GM19455 (cell line): Measurements from ENCODE around the gene APOBEC3A.
A peak's percentile ranks its signal among the peaks of the same experiment; 100 is the strongest.
"Not testable (repeated sequence)": the region's sequence is repeated elsewhere in the genome, so short reads cannot be mapped to it uniquely, and the experiment has no call there.

Experiments
- ATAC-seq: cut with Tn5 transposase; IDR thresholded peaks from one replicate; pipeline ENCODE4 v1.9.1; 2021; ENCODE audit not compliant: unreplicated experiment

Gene APOBEC3A

GRCh38 chr22:38942702-38943101 is 14.7 kb upstream of the APOBEC3A start:
- no peak for ATAC-seq

GRCh38 chr22:38943201-38943600 is 14.2 kb upstream of the APOBEC3A start:
- ATAC-seq = no peak

DNA sequence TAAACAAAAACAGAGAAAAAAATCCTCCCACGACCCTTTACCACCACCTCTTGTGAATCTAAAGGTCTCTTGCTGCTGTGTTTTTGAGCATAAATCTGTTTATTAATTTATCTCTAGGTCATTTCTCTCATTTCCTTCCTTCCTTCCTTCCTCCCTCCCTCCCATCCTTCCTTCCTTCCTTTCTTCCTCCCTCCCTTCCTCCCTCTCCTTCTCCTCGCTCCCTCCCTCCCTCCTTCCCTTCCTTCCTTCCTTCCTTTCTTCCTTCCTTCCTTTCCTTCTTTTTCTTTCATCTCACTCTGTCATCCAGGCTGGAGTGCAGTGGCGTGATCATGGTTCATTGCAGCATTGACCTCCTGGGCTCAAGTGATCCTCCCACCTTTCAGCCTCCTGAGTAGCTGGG is 13.5 kb upstream of the APOBEC3A start:
- no peak for ATAC-seq

DNA sequence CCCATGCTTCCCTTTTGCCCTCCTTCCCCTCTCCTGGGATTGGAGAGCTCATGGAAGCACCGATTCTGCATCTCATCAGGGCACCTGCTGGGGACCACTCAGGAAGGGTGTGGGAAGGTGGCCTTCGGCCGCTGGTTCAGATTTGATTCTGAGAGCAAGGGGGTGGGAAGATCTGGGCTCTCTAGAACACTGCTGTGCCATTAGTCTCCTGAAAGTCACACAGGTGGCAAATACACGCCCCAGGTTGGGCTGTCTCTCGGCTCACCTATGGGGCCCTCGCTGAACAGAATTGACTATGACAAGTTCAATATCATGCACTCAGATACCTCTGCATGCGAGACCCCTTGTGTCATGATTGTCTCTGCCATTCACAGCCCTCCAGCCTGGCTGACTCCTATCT is 12.8 kb upstream of the APOBEC3A start:
- no peak for ATAC-seq

DNA sequence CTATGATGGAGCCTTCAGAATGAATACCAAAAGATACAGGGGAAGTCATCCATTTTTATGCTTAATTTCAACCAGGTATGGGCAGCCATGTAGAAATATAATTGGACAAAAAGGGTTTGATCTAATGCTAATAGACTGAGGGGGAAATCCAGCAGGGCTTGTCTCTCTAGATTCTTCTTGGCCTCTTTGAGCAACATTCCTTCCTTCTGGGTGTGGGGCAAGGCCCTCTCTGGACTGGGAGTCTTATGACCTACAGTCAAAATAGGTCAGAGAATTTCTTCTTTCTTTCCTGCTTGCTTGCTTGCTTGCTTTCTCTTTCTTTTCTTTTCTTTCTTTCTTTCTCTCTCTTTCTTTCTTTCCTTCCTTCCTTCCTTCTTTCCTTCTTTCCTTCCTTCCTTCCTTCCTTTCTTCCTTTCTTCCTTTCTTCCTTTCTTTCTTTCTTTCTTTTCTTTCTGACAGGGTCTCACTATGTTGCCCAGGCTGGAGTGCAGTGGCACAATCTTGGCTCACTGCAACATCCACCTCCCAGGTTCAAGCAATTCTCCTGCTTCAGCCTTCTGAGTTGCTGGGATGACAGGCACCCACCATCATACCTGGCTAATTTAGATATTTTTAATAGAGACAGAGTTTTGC is 11.6 kb upstream of the APOBEC3A start:
- ATAC-seq = not testable (repeated sequence)

- no peak for ATAC-seq
Observed at GRCh38 chr22:38946771-38947170, 10.6 kb upstream of the APOBEC3A start.

DNA sequence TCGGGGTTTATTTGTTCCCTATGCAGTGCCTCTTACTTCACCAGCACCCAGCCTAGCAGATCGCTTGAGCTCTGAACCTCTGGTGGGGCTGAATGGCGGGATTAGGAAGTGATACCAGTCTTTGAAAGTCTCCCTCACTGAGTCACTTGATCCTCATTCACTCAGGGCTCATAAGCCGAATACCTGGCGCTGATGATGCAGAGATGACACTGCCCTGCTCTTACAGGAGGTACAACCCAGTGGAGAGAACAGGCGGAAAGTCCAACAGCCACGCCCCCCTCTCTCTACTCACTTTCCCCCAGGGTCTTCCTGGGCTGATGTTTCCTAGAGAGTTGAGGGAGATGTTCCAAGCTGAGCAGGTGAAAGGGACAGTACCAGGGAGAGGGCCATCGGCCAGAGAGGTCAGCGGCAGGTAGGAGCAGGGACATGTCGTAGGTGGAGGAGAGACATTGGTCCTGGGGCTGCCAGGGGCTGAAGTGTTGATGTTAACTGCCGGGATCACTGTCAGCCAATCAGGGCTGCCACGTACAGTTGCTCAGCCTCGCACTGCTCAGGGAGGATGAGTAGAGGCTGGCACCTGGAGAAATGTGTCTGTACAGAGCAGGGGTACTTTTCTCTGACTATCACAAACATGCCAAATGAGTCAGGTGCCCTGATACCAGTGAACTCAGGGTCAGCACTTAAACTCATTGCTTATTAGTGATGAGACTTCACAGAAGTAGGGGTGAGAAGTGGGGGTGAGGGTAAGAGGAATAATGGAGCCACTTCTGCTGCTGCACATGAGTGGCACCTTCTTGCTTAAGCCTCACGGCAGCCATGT is 9.9 kb upstream of the APOBEC3A start:
- ATAC-seq = no peak

DNA sequence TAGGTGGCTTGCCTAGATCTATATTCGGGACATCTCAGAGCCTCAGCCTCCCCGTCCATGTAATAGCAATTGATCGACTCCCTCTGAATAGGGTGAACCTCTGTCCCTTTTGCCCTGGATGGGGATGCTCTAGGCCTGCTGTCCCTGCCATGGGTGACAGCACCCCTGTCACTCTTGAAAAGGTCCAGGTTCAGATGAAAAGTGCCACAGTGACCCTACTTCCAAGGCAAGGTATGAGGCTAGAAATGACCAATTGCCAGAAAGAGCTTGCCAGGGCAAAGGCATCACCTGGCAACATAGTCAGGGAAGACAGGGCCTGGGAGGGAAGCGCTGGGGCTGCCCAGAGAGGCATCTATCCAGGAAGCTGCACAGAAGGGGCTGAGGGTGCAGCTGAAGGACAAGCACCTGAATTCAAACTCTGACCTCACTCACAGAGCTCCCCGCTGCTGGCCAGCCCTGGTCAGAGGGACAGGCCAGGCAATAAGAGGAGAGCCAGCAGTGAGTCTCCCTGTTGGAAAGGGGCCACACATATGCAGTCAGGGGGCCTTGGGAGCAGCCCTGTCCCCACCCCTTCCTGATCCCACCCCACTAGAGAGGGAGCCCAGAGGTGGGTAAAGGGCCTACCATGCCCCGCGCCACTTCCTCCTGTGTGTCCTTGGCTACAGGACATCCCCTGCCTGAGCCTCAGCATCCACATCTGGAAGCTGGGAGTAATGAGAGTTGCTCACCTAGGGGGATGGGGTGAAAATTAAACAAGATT is 9.0 kb upstream of the APOBEC3A start:
- no peak for ATAC-seq

DNA sequence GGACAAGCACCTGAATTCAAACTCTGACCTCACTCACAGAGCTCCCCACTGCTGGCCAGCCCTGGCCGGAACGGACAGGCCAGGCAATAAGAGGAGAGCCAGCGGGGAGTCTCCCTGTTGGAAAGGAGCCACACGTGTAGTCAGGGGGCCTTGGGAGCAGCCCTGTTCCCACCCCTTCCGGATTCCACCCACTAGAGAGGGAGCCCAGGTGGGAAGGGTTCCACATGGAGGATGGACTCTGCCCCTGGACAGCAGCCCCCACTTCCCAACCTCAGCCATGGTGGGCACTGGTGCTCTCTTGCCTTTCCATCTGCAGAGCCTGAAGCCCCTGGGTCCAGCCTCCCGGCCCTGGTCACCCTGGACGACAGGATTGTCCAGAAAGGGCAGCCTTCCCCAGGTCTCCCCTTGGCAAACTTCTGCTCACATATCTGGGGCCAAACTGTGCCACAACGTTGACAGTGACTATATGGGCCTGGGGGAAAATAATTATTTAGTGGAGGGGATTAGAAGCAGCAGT is 7.5 kb upstream of the APOBEC3A start:
- ATAC-seq = no peak

DNA sequence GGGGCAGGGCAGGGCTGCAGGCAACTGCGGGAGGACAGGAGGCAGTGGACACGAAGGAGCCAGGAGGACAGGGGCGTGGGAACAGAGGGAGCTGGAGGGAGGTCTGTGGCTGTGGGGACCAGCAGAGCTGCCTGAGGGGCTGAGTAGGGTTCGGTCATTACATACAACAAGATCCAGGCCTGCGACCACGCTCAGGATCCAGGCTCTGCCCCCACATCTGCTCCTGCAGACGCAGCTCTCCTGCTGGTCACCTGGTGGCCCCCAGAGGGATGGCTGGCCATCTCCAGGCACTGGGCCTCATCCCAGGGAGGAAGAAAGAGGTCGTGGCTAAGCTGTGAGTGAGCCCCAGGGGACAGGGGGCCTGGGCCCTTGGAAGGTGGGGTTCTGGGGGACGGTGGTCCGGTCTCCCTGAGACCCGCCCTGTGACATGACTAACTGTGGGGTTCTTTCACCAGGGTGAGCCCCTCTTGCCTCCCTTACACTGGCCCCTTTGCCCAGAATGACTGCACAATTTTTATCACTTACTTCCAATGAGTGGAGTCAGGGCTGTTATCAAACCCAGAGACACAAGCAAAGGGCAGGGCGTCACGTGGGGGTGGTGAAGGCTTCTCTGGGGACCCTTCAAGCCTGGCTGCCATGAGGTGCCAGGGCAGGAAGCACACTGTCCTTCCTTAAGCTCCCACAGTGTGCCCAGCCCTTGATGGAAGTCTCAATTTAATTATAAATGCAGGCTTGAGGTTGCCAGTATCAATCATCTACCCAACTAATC is 6.7 kb upstream of the APOBEC3A start:
- ATAC-seq = no peak

DNA sequence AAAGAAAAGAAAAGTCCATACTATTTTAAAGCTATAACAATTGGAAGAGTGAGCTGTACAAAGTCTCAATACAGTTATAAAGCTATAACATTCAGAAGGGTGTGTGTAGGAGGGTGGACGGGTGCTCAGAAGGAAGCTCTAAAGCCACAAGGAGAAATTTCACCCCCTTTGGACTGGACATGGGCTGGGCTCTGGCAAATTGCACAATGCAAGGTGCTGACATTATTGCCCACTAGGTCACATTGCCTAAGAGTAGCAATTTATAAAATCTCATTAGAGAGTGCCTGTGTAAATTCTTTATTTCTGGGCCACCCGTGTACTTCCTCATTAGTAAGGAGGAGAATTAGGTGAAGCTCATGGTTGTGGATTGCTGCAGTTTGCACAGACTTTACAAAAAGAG is 5.7 kb upstream of the APOBEC3A start:
- no peak for ATAC-seq

GRCh38 chr22:38952281-38952993 is 5.0 kb upstream of the APOBEC3A start:
- ATAC-seq = no peak

DNA sequence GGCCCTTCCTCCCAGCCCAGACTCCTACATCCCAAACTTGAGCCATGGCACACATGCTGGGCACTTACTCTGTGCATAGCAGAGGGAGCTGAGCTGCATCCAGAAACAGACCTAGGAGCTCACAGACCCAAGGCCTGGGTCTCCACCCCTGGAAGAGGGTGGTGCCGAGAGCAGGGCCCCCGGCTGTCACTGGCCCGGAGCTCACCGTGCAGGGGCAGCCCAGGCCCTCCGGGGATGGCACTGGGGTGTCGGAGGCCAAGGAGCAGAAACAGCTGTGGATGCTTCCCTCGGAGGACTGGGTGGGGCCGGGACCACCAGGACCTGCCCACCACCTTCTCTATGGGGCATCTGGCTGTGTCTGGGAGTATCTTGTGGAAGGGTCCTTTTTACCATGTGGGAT is 4.3 kb upstream of the APOBEC3A start:
- no peak for ATAC-seq

- ATAC-seq = peak; percentile 87
Observed at GRCh38 chr22:38953577-38954413, 3.6 kb upstream of the APOBEC3A start.

- peak; percentile 6 for ATAC-seq
Observed at GRCh38 chr22:38954414-38955043, 2.9 kb upstream of the APOBEC3A start.

DNA sequence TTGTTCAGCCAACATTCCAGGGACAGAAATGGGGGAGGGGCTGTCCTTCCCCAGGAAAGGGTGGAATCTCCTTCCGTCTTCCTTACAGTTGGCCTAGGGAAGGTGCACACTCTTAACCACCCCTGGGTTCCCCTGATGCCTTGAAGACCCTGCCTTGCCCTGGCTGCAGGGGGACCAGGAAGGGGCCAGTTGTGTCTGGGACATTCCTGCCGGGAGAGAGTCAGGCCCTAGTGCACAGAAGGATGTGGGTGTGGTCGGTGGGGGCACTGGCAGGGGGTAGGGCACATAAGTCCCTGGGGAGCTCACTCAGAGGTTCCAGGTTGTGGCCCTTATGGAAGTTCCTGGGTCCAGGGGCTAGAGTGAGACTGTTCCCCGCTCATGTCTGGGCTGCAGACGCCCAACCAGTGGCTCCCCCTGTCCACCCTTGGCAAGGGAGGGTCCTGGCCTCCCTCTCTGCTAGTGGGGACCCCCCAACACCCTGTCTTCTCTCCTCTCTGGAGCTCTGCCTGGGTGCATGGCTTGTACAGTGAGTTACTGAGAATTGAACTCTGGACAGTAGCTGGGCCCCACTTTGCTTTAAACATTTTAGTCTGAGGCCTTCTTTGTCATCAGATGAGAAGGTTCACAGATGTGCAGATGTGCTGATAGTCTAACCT is 2.0 kb upstream of the APOBEC3A start:
- ATAC-seq = no peak

- no peak for ATAC-seq
Observed at GRCh38 chr22:38955926-38956325, 1.5 kb upstream of the APOBEC3A start.

DNA sequence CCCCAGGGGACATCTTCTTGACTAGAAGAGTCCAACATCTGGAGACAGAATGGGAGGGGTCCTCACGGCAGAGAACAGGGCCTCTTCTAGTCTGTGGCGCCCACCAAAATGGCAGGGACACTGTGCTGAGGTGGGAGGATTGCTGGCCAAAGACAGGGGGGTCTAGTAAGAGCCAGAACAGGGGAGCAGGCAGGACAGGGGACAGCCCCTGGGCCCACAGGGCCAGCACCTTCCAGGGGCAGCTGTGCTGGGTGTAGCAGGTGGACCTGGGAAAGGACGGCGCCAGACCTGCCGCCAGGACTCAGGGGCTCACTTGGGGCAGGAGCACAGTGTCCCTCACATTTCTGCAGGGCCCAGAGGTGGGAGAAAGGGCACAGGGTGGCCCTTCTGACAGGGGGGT is 858 bp upstream of the APOBEC3A start:
- no peak for ATAC-seq
